Measurements from ENCODE around the gene FAM120B. TPM values are rescaled to one million over a fixed set of nuclear protein-coding genes. Genes with fewer than 3 reads are reported as not detected.

FAM120B gene
- total RNA-seq, 1 experiment from 2014 or later: 16.7 TPM

DNA sequence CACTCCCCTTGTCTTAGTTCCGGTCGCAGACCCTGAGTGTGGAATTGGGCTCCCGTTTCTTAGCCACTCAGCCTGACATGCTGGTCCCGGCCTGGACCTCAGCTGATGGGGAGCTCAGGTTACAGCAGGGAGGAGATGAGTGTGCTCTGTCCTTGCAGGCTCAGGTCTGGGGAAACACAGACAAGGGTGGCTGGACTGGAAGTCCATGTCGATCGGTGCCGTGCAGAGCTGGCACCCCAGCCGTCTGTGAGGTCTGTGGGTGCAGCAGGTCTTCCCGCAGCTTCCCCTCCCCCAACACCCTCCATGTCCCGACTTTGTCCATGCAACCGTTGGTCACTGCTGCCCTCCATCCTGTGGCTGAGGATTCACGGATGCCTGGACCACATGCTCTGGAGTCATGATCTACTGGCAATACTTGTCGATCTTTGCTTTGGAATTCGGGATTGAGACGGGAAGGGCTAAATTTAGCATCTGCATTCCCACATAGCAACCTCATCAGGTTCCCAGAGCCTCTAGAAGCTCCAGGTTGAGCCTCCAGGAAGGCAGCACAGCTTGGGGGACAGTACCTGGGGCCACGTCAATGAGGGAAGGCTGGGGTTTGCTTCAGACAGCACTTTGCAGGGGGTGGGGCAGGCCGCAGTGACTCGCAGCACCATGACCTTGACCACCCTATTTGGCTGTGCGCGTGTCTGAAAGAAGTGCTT is 127.7 kb downstream of the FAM120B start:
- Histone ChIP-seq H3K18ac (ENCODE audit: insufficient read length, low read depth, low read length) (no peak overlapping the region), H3K4ac (ENCODE audit: low read depth, low read length) (no peak overlapping the region), H3K23ac (ENCODE audit: insufficient read length, low read depth, low read length) (no peak overlapping the region), H3K4me2 (ENCODE audit: insufficient read depth, insufficient read length, low read length) (no peak overlapping the region), H3K9ac (ENCODE audit: extremely low read depth, insufficient read length, low read length) (no peak overlapping the region), H3K79me1 (ENCODE audit: insufficient read depth, low read depth, low read length, poor library complexity, severe bottlenecking) (no peaks in the 10 kb centered on the region), H2BK120ac (ENCODE audit: low read depth, low read length, poor library complexity, severe bottlenecking) (no peak overlapping the region), H3K56ac (ENCODE audit: insufficient read length, low read depth, low read length) (no peak overlapping the region), H3K23me2 (ENCODE audit: insufficient read length, low read depth, low read length, poor library complexity, severe bottlenecking) (no peaks in the 10 kb centered on the region), H2AK5ac (ENCODE audit: insufficient read length, low read length) (no peak overlapping the region), H2BK15ac (ENCODE audit: low read depth, low read length) (no peak overlapping the region), H3K79me2 (ENCODE audit: insufficient read depth, low read length) (no peaks in the 10 kb centered on the region), H3T11ph (ENCODE audit: low read length) (no peak overlapping the region), H3K27ac (ENCODE audit: insufficient read length, low read depth, low read length) (no peak overlapping the region), H2BK12ac (ENCODE audit: insufficient read length, low read depth, low read length) (no peak overlapping the region), H3K14ac (ENCODE audit: insufficient read depth, low read length) (no peak overlapping the region), H4K5ac (ENCODE audit: insufficient read length, low read depth, low read length) (no peak overlapping the region), H4K20me1 (ENCODE audit: control insufficient read depth, insufficient read depth, insufficient read length) (no peaks in the 10 kb centered on the region), H2BK20ac (ENCODE audit: low read depth, low read length, poor library complexity, severe bottlenecking) (no peak overlapping the region), H3K9me3 (ENCODE audit: control insufficient read depth, low read depth, low read length) (no peaks in the 10 kb centered on the region), H3K4me1 (ENCODE audit: insufficient read depth, low read length) (no peaks in the 10 kb centered on the region), H4K91ac (ENCODE audit: insufficient read length, low read depth, low read length) (no peak overlapping the region), H2AFZ (ENCODE audit: low read length) (no peak overlapping the region), H4K8ac (replicated peaks; ENCODE audit: insufficient read length, low read depth, low read length) (no peak overlapping the region), H2BK5ac (ENCODE audit: insufficient read length, low read length) (no peak overlapping the region), H3K27me3 (ENCODE audit: insufficient read depth, low read length) (no peaks in the 10 kb centered on the region)
- H3K27ac Mint-ChIP-seq: no peak overlapping the region
- DNase-seq: no peak
- H3K36me3 Mint-ChIP-seq (ENCODE audit: insufficient read depth in 1 of 3, low read depth in 3 of 3): peaks cover 0 to 9% (median 5%) of the 10 kb centered on the region in 3 experiments; a peak in 5 of 7 replicates
- peaks cover 6% of the 10 kb centered on the region for H3K27me3 Mint-ChIP-seq (ENCODE audit: low read depth)
- H3K9me3 Mint-ChIP-seq: peaks cover 0 to 4% of the 10 kb centered on the region in 2 experiments; a peak in 3 of 5 replicates
- no CpG with 5 or more reads among the region's 20 CpGs for WGBS (ENCODE audit: extremely low coverage, insufficient read length, low lambda C conversion rate)
- peaks cover 20 to 31% of the 10 kb centered on the region in 2 experiments for H3K4me1 Mint-ChIP-seq
- H3K4me3 Mint-ChIP-seq: no peak overlapping the region
- TF ChIP-seq, protein P1, sequence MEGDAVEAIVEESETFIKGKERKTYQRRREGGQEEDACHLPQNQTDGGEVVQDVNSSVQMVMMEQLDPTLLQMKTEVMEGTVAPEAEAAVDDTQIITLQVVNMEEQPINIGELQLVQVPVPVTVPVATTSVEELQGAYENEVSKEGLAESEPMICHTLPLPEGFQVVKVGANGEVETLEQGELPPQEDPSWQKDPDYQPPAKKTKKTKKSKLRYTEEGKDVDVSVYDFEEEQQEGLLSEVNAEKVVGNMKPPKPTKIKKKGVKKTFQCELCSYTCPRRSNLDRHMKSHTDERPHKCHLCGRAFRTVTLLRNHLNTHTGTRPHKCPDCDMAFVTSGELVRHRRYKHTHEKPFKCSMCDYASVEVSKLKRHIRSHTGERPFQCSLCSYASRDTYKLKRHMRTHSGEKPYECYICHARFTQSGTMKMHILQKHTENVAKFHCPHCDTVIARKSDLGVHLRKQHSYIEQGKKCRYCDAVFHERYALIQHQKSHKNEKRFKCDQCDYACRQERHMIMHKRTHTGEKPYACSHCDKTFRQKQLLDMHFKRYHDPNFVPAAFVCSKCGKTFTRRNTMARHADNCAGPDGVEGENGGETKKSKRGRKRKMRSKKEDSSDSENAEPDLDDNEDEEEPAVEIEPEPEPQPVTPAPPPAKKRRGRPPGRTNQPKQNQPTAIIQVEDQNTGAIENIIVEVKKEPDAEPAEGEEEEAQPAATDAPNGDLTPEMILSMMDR (conservative IDR thresholded peaks at IDR 0.05): no peak

Measured in H9 (cell line).